Activated B cell treated with CpG ODN at 0.5 μM for 24 hours (primary cell): ENCODE results near the gene ZFC3H1. TPM values are rescaled to one million over a fixed set of nuclear protein-coding genes. Genes with fewer than 3 reads are reported as not detected.

Experiments
- ATAC-seq: fragments of 200-7000 bp; cut with Tn5 transposase; one replicate; pipeline ENCODE4 v1.10.0; 2021; ENCODE audit warnings: low read depth, mild to moderate bottlenecking, moderate library complexity
- CTCF ChIA-PET: fragments of 350-600 bp; sonication (Branson Sonifier 250); formaldehyde crosslinking; loops from one replicate; lab custom pipeline; 2021; ENCODE audit warnings: antibody characterized with exemption; lab: Charles Lee
- POLR2A ChIA-PET: fragments of 350-600 bp; sonication (Branson Sonifier 250); formaldehyde crosslinking; loops from one replicate; lab custom pipeline; 2021; ENCODE audit warnings: antibody characterized with exemption; lab: Charles Lee
- DNase-seq: peaks from one replicate; pipeline ENCODE4 v3.0.0; 2022
- H3K27ac Mint-ChIP-seq: one replicate; pipeline ENCODE4 v1.8.0; 2020; ENCODE audit warnings: mixed read lengths
- H3K27me3 Mint-ChIP-seq: one replicate; pipeline ENCODE4 v1.8.0; 2021; ENCODE audit warnings: mixed read lengths
- H3K36me3 Mint-ChIP-seq: one replicate; pipeline ENCODE4 v1.8.0; 2021; ENCODE audit warnings: low read depth, mixed read lengths
- H3K4me1 Mint-ChIP-seq: one replicate; pipeline ENCODE4 v1.8.0; 2021; ENCODE audit warnings: mixed read lengths
- H3K4me3 Mint-ChIP-seq: one replicate; pipeline ENCODE4 v1.8.0; 2020; ENCODE audit warnings: mild to moderate bottlenecking, mixed read lengths
- H3K9me3 Mint-ChIP-seq: one replicate; pipeline ENCODE4 v1.8.0; 2020; ENCODE audit warnings: mixed read lengths
- intact Hi-C: fragments of 100-400 bp; cut with micrococcal nuclease; formaldehyde crosslinking; loops from one replicate; pipeline ENCODE4 v1.15.1; 2024
- total RNA-seq: library from RNA; stranded (reverse); gene quantifications from 2 replicates; pipeline ENCODE4 v1.2.3, GENCODE V29; 2022
- TF ChIP-seq, protein P1 (sequence below): fragments of 200-600 bp; IDR thresholded peaks from one replicate; pipeline ENCODE4 v1.8.0; 2022; ENCODE audit warnings: antibody characterized with exemption, mild to moderate bottlenecking

Gene ZFC3H1
- total RNA-seq, 1 donor from 2014 or later = 107 TPM

DNA sequence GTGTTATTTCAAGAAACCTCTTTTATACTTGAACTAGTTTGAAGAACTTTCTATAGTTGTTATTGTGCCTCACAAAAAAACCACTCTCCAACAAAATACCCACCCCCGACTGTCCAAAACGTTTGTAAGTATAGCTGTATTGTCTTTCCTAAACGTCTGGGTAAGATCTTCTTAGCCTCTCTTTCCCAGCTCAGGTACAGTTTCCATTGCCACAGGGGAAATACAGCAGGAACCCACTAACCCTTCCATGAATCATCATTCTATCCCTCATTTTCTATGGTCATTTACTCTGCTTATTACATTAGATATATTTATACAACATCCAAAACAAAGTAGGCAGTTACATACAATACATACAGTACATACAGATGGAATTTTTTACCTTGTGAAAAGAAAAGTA is 70.8 kb downstream of the ZFC3H1 start:
- TF ChIP-seq, protein P1, sequence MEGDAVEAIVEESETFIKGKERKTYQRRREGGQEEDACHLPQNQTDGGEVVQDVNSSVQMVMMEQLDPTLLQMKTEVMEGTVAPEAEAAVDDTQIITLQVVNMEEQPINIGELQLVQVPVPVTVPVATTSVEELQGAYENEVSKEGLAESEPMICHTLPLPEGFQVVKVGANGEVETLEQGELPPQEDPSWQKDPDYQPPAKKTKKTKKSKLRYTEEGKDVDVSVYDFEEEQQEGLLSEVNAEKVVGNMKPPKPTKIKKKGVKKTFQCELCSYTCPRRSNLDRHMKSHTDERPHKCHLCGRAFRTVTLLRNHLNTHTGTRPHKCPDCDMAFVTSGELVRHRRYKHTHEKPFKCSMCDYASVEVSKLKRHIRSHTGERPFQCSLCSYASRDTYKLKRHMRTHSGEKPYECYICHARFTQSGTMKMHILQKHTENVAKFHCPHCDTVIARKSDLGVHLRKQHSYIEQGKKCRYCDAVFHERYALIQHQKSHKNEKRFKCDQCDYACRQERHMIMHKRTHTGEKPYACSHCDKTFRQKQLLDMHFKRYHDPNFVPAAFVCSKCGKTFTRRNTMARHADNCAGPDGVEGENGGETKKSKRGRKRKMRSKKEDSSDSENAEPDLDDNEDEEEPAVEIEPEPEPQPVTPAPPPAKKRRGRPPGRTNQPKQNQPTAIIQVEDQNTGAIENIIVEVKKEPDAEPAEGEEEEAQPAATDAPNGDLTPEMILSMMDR = no peak
- Mint-ChIP-seq H3K4me3 (no peak overlapping the region), H3K4me1 (no peaks in the 10 kb centered on the region), H3K27ac (no peak overlapping the region), H3K27me3 (peaks cover 38% of the 10 kb centered on the region), H3K36me3 (no peaks in the 10 kb centered on the region), H3K9me3 (no peaks in the 10 kb centered on the region)
- DNase-seq = no peak
- intact Hi-C loops = no loop called here
- no peak for ATAC-seq
- ChIA-PET POLR2A (no interaction called here), CTCF (no interaction called here)

DNA sequence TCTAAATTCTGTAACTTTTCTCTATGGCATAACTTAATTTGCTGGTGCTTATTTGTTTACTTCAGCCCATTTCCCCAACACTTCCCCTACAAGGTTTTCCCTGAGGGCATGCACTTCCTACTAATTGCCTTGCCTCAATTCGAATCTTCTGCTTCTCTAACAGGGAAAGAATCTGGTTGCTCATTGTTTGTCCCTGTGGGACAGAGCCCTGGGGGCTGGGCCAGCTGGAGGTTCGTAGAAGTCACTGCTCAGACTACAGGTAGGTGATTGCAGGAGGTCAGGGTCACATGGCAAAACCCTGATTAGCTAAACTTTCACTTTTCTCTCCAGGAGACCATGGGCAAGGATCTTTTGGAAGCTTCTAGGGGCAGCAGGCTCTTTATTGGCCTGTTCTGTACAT is 72.0 kb downstream of the ZFC3H1 start:
- TF ChIP-seq, protein P1 = no peak
- intact Hi-C loops = no loop called here
- POLR2A ChIA-PET = no interaction called here
- no peaks in the 10 kb centered on the region for H3K9me3 Mint-ChIP-seq
- no peaks in the 10 kb centered on the region for H3K4me1 Mint-ChIP-seq
- DNase-seq (no peak), ATAC-seq (no peak)
- peaks cover 40% of the 10 kb centered on the region for H3K27me3 Mint-ChIP-seq
- CTCF ChIA-PET = no interaction called here
- no peak overlapping the region for H3K27ac Mint-ChIP-seq
- H3K36me3 Mint-ChIP-seq = no peaks in the 10 kb centered on the region
- no peak overlapping the region for H3K4me3 Mint-ChIP-seq

DNA sequence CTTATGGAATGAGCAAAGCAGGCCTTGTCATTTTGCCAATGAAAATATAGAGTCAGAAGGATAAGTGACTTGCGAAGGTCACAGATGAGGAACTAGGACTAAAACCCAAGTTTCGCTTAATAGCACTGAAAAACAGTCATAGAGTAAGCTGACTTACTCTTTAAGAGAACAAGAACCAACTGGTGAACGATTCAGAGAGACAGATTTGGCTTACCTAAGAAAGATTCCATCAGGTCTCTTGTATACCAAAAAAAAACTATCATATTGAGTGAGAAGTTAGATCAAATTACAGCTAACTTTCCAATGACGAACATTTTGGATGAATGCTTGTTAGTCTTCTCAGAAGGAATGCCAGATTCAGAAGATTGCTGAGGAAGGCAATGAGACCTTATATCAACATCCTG is 74.2 kb downstream of the ZFC3H1 start:
- no peak overlapping the region for H3K27ac Mint-ChIP-seq
- H3K4me3 Mint-ChIP-seq = no peak overlapping the region
- H3K9me3 Mint-ChIP-seq = no peaks in the 10 kb centered on the region
- no peak for DNase-seq
- CTCF ChIA-PET = no interaction called here
- POLR2A ChIA-PET = no interaction called here
- no peaks in the 10 kb centered on the region for H3K4me1 Mint-ChIP-seq
- peaks cover 30% of the 10 kb centered on the region for H3K27me3 Mint-ChIP-seq
- ATAC-seq = no peak
- intact Hi-C loops = no loop called here
- no peaks in the 10 kb centered on the region for H3K36me3 Mint-ChIP-seq
- TF ChIP-seq, protein P1 = no peak

DNA sequence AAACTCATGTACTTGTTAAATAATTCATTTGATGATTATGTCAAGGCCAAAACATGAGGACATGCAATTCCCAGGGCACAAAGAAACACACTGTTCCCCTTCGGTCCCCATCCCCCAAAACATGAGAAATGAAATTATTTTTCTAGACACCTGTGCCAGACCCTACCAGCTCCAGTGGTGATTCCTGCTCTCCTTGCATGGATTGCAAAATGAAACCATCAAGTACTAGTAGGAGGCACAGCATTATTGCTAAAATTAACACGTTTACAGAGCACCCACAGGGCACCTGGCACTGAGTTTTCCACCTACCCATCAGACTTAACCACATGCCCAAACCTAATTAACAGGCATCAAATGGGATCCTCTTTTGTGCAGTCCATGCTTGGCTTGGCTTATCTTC is 76.6 kb downstream of the ZFC3H1 start:
- no peaks in the 10 kb centered on the region for H3K36me3 Mint-ChIP-seq
- no peak for DNase-seq
- H3K4me1 Mint-ChIP-seq = no peaks in the 10 kb centered on the region
- CTCF ChIA-PET = no interaction called here
- no peak overlapping the region for H3K27ac Mint-ChIP-seq
- POLR2A ChIA-PET = no interaction called here
- no peak for ATAC-seq
- H3K9me3 Mint-ChIP-seq = no peaks in the 10 kb centered on the region
- TF ChIP-seq, protein P1 = no peak
- peaks cover 18% of the 10 kb centered on the region for H3K27me3 Mint-ChIP-seq
- intact Hi-C loops = no loop called here
- no peak overlapping the region for H3K4me3 Mint-ChIP-seq

DNA sequence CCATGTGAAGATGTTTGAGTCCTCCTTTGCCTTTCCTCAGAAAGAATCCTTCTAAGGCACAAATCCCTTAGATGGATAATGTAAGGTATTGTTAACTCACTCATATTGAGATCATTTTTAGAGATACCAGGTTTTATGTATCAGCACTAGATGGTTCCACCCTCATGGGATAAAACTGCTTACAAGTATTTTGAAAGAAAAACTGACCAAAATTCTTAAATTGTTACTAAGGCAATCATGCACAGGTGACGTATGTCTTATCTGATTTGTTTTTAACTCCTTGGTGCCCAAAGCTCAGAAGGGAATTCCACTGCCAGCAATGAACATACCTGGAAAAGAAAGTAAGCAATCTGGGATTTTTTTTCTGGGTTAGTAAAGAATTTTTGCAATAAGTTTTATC is 78.4 kb downstream of the ZFC3H1 start:
- TF ChIP-seq, protein P1 = no peak
- no peak overlapping the region for H3K27ac Mint-ChIP-seq
- peaks cover 8% of the 10 kb centered on the region for H3K27me3 Mint-ChIP-seq
- ATAC-seq (no peak), DNase-seq (no peak)
- ChIA-PET CTCF (no interaction called here), POLR2A (no interaction called here)
- intact Hi-C loops = no loop called here
- no peak overlapping the region for H3K4me3 Mint-ChIP-seq
- H3K9me3 Mint-ChIP-seq = no peaks in the 10 kb centered on the region
- no peaks in the 10 kb centered on the region for H3K36me3 Mint-ChIP-seq
- H3K4me1 Mint-ChIP-seq = no peaks in the 10 kb centered on the region
